ENCODE data around the gene FMN2.

The FMN2 gene

GRCh38 chr1:240201931-240202330, 110.2 kb downstream of the FMN2 start:
- no peak for DNase-seq (ENCODE audit: low read depth)
- H3K4me3 ChIP-seq (ENCODE audit: low read depth, low read length): no peak overlapping the region
- TF ChIP-seq CTCF (IDR thresholded peaks at IDR 0.05; ENCODE audit: control insufficient read depth, extremely low read depth, insufficient read depth): no peak

GRCh38 chr1:240207073-240207709, 115.5 kb downstream of the FMN2 start:
- DNase-seq (ENCODE audit: low read depth): no peak
- H3K4me3 ChIP-seq (ENCODE audit: low read depth, low read length): no peak overlapping the region
- no peak for TF ChIP-seq CTCF (IDR thresholded peaks at IDR 0.05; ENCODE audit: control insufficient read depth, extremely low read depth, insufficient read depth)

GRCh38 chr1:240210026-240210425, 118.3 kb downstream of the FMN2 start:
- DNase-seq (ENCODE audit: low read depth): no peak
- TF ChIP-seq CTCF (IDR thresholded peaks at IDR 0.05; ENCODE audit: control insufficient read depth, extremely low read depth, insufficient read depth): no peak

GRCh38 chr1:240212556-240212955, 120.9 kb downstream of the FMN2 start:
- no peak for TF ChIP-seq CTCF (IDR thresholded peaks at IDR 0.05; ENCODE audit: control insufficient read depth, extremely low read depth, insufficient read depth)
- H3K4me3 ChIP-seq (ENCODE audit: low read depth, low read length): no peak overlapping the region
- no peak for DNase-seq (ENCODE audit: low read depth)

More at GRCh38 chr1:240210026-240210425, 118.3 kb downstream of the FMN2 start:
- H3K4me3 ChIP-seq (ENCODE audit: low read depth, low read length): no peak overlapping the region

GRCh38 chr1:240217403-240217802, 125.7 kb downstream of the FMN2 start:
- no peak overlapping the region for H3K4me3 ChIP-seq (ENCODE audit: low read depth, low read length)
- TF ChIP-seq CTCF (IDR thresholded peaks at IDR 0.05; ENCODE audit: control insufficient read depth, extremely low read depth, insufficient read depth): no peak
- DNase-seq (ENCODE audit: low read depth): no peak

- no peak for TF ChIP-seq CTCF (IDR thresholded peaks at IDR 0.05; ENCODE audit: control insufficient read depth, extremely low read depth, insufficient read depth)
- no peak for DNase-seq (ENCODE audit: low read depth)
- H3K4me3 ChIP-seq (ENCODE audit: low read depth, low read length): no peak overlapping the region
Observed at GRCh38 chr1:240219104-240219503, 127.4 kb downstream of the FMN2 start.

GRCh38 chr1:240226102-240226501, 134.4 kb downstream of the FMN2 start:
- no peak for DNase-seq (ENCODE audit: low read depth)
- no peak overlapping the region for H3K4me3 ChIP-seq (ENCODE audit: low read depth, low read length)
- TF ChIP-seq CTCF (IDR thresholded peaks at IDR 0.05; ENCODE audit: control insufficient read depth, extremely low read depth, insufficient read depth): no peak

Measured in LNCaP clone FGC (cell line).